PFSK-1 (cell line): ENCODE results near the gene POLR3E.

Source experiments
- FOXP2 ChIP-seq: optimal IDR thresholded peaks from 2 replicates; pipeline ENCODE3; 2011; ENCODE audit warnings: borderline replicate concordance, control low read depth, inconsistent platforms; ENCODE audit not compliant: insufficient read depth; ENCODE audit errors: extremely low read length, extremely low read depth
- POLR2AphosphoS5 ChIP-seq: IDR thresholded peaks from 2 replicates; pipeline ENCODE4 v1.6.1; 2012; ENCODE audit warnings: low read depth, mild to moderate bottlenecking, control low read depth, low read length, moderate library complexity
- SIN3A ChIP-seq: IDR thresholded peaks from 2 replicates; pipeline ENCODE4 v1.6.1; 2012; ENCODE audit warnings: mild to moderate bottlenecking, low read length, moderate library complexity, borderline replicate concordance; ENCODE audit not compliant: insufficient read depth
- TAF1 ChIP-seq: IDR thresholded peaks from 2 replicates; pipeline ENCODE4 v1.6.1; 2012; ENCODE audit warnings: low read length, control low read depth, borderline replicate concordance; ENCODE audit not compliant: insufficient read depth
- TF ChIP-seq, protein P1 (sequence below), 2 experiments: IDR thresholded peaks; 2 replicates each; pipeline versions ENCODE4 v1.6.1 to v1.8.0; 2011 to 2012; ENCODE audit warnings: low read depth in 2 of 2, low read length in 2 of 2, control low read depth in 1 of 2, inconsistent platforms in 1 of 2, mild to moderate bottlenecking in 1 of 2, moderate library complexity in 1 of 2; ENCODE audit not compliant: insufficient read depth in 1 of 2

GRCh38 chr16:22352723-22353122 is 55.5 kb downstream of the POLR3E start:
- TF ChIP-seq, protein P1, sequence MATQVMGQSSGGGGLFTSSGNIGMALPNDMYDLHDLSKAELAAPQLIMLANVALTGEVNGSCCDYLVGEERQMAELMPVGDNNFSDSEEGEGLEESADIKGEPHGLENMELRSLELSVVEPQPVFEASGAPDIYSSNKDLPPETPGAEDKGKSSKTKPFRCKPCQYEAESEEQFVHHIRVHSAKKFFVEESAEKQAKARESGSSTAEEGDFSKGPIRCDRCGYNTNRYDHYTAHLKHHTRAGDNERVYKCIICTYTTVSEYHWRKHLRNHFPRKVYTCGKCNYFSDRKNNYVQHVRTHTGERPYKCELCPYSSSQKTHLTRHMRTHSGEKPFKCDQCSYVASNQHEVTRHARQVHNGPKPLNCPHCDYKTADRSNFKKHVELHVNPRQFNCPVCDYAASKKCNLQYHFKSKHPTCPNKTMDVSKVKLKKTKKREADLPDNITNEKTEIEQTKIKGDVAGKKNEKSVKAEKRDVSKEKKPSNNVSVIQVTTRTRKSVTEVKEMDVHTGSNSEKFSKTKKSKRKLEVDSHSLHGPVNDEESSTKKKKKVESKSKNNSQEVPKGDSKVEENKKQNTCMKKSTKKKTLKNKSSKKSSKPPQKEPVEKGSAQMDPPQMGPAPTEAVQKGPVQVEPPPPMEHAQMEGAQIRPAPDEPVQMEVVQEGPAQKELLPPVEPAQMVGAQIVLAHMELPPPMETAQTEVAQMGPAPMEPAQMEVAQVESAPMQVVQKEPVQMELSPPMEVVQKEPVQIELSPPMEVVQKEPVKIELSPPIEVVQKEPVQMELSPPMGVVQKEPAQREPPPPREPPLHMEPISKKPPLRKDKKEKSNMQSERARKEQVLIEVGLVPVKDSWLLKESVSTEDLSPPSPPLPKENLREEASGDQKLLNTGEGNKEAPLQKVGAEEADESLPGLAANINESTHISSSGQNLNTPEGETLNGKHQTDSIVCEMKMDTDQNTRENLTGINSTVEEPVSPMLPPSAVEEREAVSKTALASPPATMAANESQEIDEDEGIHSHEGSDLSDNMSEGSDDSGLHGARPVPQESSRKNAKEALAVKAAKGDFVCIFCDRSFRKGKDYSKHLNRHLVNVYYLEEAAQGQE (IDR thresholded peaks at IDR 0.05; ENCODE audit: insufficient read depth in 1 of 2, low read depth in 2 of 2, low read length in 2 of 2): no peak
- no peak for TF ChIP-seq SIN3A
- no peak for TF ChIP-seq POLR2AphosphoS5
- TF ChIP-seq TAF1: no peak
- no peak for TF ChIP-seq FOXP2
